Measurements from ENCODE around the gene KIAA0825.

KIAA0825 gene

GRCh38 chr5:94312298-94312697 lies 306.1 kb downstream of the KIAA0825 start:
- Histone ChIP-seq H3F3A (ENCODE audit: control insufficient read depth, insufficient read depth) (no peaks in the 10 kb centered on the region), H3K9me3 (ENCODE audit: control insufficient read depth, insufficient read depth, low read length) (no peaks in the 10 kb centered on the region), H3K4me2 (ENCODE audit: low read length) (no peak overlapping the region), H3K27me3 (ENCODE audit: control insufficient read depth, low read length) (no peaks in the 10 kb centered on the region), H3K4me3 (ENCODE audit: low read length) (no peak overlapping the region), H4K20me1 (ENCODE audit: control insufficient read depth, insufficient read depth, low read depth, low read length) (no peaks in the 10 kb centered on the region), H3K27ac (ENCODE audit: low read depth, low read length) (no peak overlapping the region), H3K4me1 (ENCODE audit: control insufficient read depth, low read length) (no peaks in the 10 kb centered on the region), H3K36me3 (ENCODE audit: control insufficient read depth, low read length) (no peaks in the 10 kb centered on the region), H3K9me2 (replicated peaks; ENCODE audit: control insufficient read depth, low read length) (no peaks in the 10 kb centered on the region), H3K79me2 (ENCODE audit: control insufficient read depth, low read length) (no peaks in the 10 kb centered on the region)
- TF ChIP-seq CTCF (IDR thresholded peaks at IDR 0.05; ENCODE audit: low read depth, low read length, poor library complexity, severe bottlenecking): no peak
- no peak for TF ChIP-seq EZH2phosphoT487 (IDR thresholded peaks at IDR 0.05; ENCODE audit: borderline replicate concordance, low read length)

- H3K79me2 ChIP-seq (ENCODE audit: control insufficient read depth, low read length): no peaks in the 10 kb centered on the region
- H3K36me3 ChIP-seq (ENCODE audit: control insufficient read depth, low read length): no peaks in the 10 kb centered on the region
- no peaks in the 10 kb centered on the region for H3K9me2 ChIP-seq (replicated peaks; ENCODE audit: control insufficient read depth, low read length)
- H3F3A ChIP-seq (ENCODE audit: control insufficient read depth, insufficient read depth): no peaks in the 10 kb centered on the region
- H3K27ac ChIP-seq (ENCODE audit: low read depth, low read length): no peak overlapping the region
- H3K4me1 ChIP-seq (ENCODE audit: control insufficient read depth, low read length): no peaks in the 10 kb centered on the region
- no peaks in the 10 kb centered on the region for H4K20me1 ChIP-seq (ENCODE audit: control insufficient read depth, insufficient read depth, low read depth, low read length)
- no peaks in the 10 kb centered on the region for H3K27me3 ChIP-seq (ENCODE audit: control insufficient read depth, low read length)
- H3K4me2 ChIP-seq (ENCODE audit: low read length): no peak overlapping the region
- H3K9me3 ChIP-seq (ENCODE audit: control insufficient read depth, insufficient read depth, low read length): no peaks in the 10 kb centered on the region
- no peak overlapping the region for H3K4me3 ChIP-seq (ENCODE audit: low read length)
- TF ChIP-seq EZH2phosphoT487 (IDR thresholded peaks at IDR 0.05; ENCODE audit: borderline replicate concordance, low read length): no peak
- TF ChIP-seq CTCF (IDR thresholded peaks at IDR 0.05; ENCODE audit: low read depth, low read length, poor library complexity, severe bottlenecking): no peak
Observed at GRCh38 chr5:94310833-94311232, 307.6 kb downstream of the KIAA0825 start.

GRCh38 chr5:94309141-94309540 lies 309.3 kb downstream of the KIAA0825 start:
- no peaks in the 10 kb centered on the region for H3K4me1 ChIP-seq (ENCODE audit: control insufficient read depth, low read length)
- no peaks in the 10 kb centered on the region for H4K20me1 ChIP-seq (ENCODE audit: control insufficient read depth, insufficient read depth, low read depth, low read length)
- no peaks in the 10 kb centered on the region for H3K27me3 ChIP-seq (ENCODE audit: control insufficient read depth, low read length)
- H3K9me2 ChIP-seq (replicated peaks; ENCODE audit: control insufficient read depth, low read length): no peaks in the 10 kb centered on the region
- H3K27ac ChIP-seq (ENCODE audit: low read depth, low read length): no peak overlapping the region
- H3F3A ChIP-seq (ENCODE audit: control insufficient read depth, insufficient read depth): no peaks in the 10 kb centered on the region
- TF ChIP-seq CTCF (IDR thresholded peaks at IDR 0.05; ENCODE audit: low read depth, low read length, poor library complexity, severe bottlenecking) (no peak), EZH2phosphoT487 (IDR thresholded peaks at IDR 0.05; ENCODE audit: borderline replicate concordance, low read length) (no peak)
- no peaks in the 10 kb centered on the region for H3K36me3 ChIP-seq (ENCODE audit: control insufficient read depth, low read length)
- H3K9me3 ChIP-seq (ENCODE audit: control insufficient read depth, insufficient read depth, low read length): no peaks in the 10 kb centered on the region
- H3K4me3 ChIP-seq (ENCODE audit: low read length): no peak overlapping the region
- H3K4me2 ChIP-seq (ENCODE audit: low read length): no peak overlapping the region
- H3K79me2 ChIP-seq (ENCODE audit: control insufficient read depth, low read length): no peaks in the 10 kb centered on the region

- Histone ChIP-seq H4K20me1 (ENCODE audit: control insufficient read depth, insufficient read depth, low read depth, low read length) (no peaks in the 10 kb centered on the region), H3K9me2 (replicated peaks; ENCODE audit: control insufficient read depth, low read length) (no peaks in the 10 kb centered on the region), H3K27ac (ENCODE audit: low read depth, low read length) (no peak overlapping the region), H3K27me3 (ENCODE audit: control insufficient read depth, low read length) (no peaks in the 10 kb centered on the region), H3K4me3 (ENCODE audit: low read length) (no peak overlapping the region), H3K79me2 (ENCODE audit: control insufficient read depth, low read length) (no peaks in the 10 kb centered on the region), H3K36me3 (ENCODE audit: control insufficient read depth, low read length) (no peaks in the 10 kb centered on the region), H3K9me3 (ENCODE audit: control insufficient read depth, insufficient read depth, low read length) (no peaks in the 10 kb centered on the region), H3K4me2 (ENCODE audit: low read length) (no peak overlapping the region), H3K4me1 (ENCODE audit: control insufficient read depth, low read length) (no peaks in the 10 kb centered on the region), H3F3A (ENCODE audit: control insufficient read depth, insufficient read depth) (no peaks in the 10 kb centered on the region)
- TF ChIP-seq CTCF (IDR thresholded peaks at IDR 0.05; ENCODE audit: low read depth, low read length, poor library complexity, severe bottlenecking) (no peak), EZH2phosphoT487 (IDR thresholded peaks at IDR 0.05; ENCODE audit: borderline replicate concordance, low read length) (no peak)
Observed at GRCh38 chr5:94308442-94308841, 310.0 kb downstream of the KIAA0825 start.
